Measurements from ENCODE around the gene E4F1.
"Not testable (repeated sequence)": the region's sequence is repeated elsewhere in the genome, so short reads cannot be mapped to it uniquely, and the experiment has no call there.

E4F1 gene

GRCh38 chr16:2189252-2189893 is 34.0 kb upstream of the E4F1 start:
- no peak for DNase-seq

DNA sequence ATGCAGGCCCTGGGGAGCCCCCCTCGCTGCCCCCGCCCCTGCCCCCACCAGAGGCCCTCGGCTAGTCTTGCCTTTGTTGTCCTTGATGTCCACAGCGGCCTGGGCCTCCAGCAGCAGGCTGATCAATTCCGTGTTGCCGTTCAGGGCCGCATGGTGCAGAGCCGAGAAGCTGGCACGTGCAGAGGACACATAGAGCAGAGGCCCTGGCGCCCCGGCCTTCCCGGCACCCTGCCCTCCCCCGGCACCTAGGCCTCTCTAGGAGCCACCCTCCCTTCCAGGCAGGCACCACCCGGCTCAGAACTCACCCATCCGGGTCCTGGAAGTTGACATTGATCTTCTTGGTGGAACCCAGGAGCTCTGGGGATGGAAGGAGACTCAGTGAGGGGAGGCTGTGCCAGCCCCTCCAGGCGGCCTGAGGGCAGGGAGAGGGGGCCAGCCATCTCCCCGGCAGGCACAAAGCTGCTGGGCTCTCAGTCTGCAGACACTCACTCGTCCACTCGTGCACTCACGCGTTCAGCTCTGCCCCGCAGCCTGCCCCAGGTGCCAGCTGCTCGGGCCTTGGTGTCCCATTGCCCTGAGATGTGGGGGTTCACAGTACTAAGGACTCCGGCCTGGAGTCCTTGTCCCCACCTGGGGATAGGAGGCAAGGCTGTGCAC is 33.3 kb upstream of the E4F1 start:
- no peak for DNase-seq

DNA sequence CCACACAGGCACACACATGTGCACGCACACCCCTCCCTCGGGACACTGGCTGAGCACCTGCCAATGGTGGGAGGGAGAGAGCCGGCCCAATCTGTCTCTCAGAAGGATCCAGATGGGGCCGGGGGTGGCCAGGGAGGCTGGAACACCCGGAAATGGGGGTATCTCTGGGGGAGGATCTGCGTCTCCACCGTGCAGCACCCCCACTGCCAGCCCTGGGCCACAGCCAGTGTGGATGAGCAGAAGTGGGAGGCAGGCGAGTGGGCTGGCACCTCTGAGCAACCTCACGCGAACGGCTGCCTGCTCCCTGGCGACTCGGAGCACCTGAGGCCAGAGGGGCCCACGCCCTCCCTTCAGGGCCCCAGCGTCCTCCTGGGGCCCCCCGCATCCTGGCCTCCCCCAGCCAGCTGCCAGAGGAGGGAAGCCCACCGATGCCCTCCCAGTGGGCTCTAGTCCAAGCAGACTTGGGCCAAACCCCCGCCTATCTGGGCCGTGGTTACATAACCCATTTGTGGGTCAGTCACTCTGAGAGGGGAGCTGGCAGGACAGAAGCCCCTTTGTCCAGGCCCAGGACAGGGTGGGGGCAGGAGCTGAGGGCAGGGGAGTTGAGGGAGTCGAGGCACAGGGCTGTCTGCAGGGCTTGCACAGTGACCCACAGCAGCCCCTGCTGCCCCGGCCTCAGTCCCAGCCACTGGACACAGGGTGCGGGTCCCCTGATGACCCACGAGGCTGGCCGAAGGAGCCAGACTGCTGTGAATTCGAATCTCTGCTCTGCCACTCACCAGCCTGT is 32.5 kb upstream of the E4F1 start:
- DNase-seq = no peak

DNA sequence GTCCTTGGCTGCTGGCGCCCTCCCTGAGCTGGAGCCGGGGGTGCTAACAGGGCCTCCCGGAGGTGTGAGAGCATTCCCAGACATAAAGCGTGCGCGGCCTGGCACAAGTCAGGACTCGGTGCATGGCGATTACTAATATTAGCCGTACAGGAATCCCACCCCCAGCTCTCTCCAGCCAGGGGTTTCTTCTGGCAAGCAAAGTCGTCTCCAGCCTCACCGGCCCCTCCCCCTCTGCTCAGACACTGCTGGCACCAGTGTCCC is 32.0 kb upstream of the E4F1 start:
- DNase-seq = no peak

- DNase-seq = no peak
Observed at GRCh38 chr16:2194166-2194834, 29.1 kb upstream of the E4F1 start.

- DNase-seq = peak; percentile 68
Observed at GRCh38 chr16:2194852-2195321, 28.5 kb upstream of the E4F1 start.

DNA sequence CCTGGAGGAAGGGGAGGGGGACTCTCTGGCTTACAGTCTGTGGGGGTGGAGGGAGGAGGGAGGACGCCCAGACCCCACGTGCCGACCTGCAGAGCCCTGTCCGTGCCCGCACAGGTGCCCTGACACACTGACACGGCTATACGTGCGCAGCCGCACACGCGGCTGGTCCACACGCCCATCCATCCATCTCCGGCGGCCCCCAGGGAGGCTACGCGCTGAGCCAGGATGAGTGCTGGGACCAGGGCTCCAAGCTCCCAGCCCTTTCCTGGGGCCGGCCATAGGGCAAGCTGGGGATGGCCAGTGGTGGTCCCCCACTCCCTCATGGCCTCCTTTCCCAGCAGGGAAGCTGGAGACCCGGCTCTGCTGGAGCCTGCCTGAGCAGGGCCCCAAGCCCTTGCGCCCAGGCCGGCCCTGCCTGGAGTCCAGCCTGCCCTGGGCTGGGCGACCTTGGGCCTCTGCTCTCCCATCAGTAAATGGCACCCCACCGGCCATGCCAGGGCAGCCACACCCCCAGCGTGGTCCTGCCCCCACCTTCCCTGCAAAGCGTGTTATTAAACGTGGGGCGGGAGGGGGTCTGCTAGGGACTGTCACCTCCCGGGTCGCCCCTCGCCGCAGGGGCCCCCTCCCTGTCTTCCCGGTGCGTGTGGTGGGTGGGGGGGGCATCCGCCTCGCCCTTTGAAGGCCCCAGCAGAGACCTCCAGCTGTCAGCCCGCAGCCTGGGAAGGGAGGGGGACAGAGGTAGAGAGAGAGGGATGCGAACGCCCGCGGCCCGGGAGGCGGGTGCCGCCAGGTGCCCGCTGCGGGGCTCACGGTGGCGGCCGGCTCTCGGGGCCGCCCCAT is 27.8 kb upstream of the E4F1 start:
- no peak for DNase-seq

DNA sequence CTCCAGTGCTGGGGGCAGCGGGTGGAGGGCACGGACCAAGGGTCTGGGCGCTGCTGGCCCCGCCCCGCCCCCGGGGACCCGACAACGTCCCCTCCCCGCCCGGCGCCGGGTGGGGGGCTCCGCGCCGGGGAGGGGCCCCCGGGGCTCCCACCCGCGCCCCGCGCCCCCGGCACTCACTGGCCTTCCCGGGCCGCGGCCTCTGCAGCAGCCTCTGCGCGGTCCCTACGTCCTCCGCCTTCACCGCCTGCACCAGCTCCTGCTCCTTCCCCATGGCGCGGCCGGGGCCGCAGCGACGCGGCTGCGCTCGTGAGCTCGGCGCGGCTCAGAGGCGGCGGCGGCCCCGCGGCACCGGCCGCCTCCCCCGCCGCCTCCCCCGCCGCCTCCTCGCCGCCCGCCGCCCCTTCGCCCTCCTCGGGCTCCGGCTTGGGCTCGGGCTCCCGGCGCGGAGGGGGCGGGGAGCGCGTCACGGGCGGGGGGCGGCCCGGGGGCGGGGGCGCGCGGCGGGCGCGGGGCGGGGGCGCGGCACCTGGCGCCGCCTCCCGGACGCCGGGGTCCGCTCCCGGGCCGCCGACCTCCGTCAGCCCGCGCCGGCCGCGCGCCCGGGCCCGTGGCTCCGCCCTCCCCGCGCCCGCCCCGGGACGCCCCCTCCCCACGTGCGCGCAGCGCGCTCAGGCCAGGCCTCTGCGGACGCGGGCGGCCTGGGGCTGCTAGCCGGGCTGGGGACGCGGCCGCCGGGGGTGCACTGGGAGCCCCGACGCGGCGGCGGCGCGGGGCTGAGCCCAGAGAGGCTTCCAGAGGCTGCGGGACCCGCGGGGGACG is 27.0 kb upstream of the E4F1 start, which contains the start of gene CASKIN1:
CASKIN1 (minus strand) TSS at position 444 of the 819 bp plus-strand sequence; CDS start at position 271, 173 bp downstream.
- no peak for DNase-seq

DNA sequence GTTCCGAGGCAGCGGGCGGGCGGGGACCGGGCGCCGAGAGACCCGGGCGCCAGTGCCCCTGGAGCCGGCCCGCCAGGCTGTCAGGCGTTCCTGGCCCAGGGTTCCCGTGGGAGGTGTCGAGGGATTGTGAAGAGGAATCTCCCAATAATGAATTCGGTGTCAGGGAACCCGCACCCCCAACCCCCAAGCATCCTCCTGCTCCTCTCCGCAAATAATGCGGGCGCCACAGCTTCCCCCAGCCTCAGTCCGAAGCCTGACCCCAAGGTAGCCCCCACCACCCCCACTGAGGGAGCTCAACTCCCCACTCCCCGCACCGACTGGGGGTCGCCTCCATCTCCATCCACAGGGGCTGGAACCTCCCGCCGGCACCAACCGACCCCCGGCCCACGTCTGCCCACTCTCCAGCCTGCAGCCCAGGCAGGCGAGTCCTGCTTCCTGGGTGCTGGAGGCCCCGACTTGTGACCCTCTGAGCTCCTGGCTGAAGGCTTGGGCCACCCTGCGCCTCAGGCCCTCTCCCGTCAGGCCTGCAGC is 26.3 kb upstream of the E4F1 start:
- no peak for DNase-seq

- DNase-seq = no peak
Observed at GRCh38 chr16:2197765-2198164, 25.6 kb upstream of the E4F1 start.

GRCh38 chr16:2198283-2198682 is 25.1 kb upstream of the E4F1 start:
- no peak for DNase-seq

DNA sequence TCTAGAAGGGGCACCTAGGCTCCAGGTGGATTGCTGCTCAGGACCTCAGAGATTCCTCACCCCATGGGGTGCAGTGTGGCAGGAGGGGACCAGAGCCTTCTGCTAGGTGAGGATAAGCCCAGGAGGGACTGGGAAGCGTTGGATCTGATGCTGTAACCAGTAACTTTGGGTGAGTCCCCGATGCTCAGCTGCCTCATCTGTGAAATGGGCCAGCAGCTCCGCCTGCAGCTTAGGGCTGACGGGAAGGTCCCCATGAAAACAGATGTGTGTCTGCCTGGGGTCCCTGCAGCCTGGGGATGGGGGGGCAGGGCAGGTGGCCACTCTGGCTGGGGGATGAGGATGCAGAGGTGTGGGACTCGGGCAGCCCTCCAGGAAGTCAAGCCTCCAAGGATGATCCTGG is 24.3 kb upstream of the E4F1 start:
- DNase-seq = no peak

- DNase-seq = no peak
Observed at GRCh38 chr16:2199621-2200139, 23.7 kb upstream of the E4F1 start.

DNA sequence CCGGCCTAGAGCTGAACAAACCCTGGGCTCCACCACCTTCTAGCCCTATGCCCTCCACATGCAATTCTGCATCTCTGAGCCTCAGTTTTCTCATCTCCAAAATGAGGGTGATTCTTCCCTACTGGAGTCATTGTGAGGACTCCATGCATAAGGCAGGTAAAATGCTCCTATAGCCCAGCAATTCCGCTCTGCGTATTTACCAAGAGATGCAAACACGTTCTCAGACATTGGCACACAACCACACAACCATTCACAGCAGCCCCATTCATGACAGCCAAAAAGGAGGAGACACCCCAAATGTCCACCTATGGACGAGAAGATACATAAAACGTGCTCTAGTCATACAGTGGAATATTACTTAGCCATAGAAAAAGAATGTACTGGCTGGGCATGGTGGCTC is 23.1 kb upstream of the E4F1 start:
- no peak for DNase-seq

GRCh38 chr16:2203119-2203688 is 20.2 kb upstream of the E4F1 start:
- not testable (repeated sequence) for DNase-seq

GRCh38 chr16:2204416-2205103 is 18.8 kb upstream of the E4F1 start:
- no peak for DNase-seq

DNA sequence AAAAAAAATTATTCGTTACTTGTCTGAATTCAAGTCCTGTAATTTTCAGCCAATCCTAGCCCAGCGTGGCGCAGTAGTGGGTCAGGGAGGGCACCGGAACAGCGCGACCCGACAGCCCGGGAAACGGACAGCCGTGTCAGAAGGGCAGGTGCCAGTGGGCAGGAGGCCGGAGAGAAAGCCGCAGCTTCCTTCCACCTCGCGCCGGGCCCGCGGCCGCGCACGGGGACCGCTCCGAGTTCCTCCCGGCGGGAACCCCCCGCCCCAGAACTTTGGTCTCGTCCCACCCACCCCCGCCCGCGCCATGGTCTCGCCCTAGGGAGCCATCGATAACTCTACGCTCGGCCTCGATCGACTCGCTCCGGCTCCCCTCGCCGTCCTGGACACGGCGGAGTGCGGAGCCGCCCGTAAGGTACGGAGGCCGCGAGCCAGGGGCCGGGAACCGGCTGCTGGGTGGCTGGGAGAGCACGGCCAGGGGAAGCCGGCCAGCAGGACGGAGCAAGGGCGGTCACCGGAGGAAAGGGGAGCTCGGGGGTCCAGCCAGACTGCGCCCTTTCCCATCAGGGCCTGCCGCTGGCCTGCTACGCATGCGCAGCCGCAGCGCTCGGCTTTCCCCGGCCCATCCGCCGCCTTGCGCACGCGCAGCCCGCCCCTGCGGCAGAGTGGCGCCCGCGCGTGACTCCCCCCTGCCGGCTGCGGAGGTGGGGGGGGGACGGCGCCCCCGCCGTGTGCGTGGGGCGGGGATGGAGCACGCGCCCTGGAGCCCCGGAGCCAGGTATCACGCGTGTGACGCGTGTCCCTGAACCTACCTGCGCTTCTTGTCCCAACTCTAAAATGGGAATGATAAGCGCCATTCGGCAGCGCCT is 18.1 kb upstream of the E4F1 start, which contains the start of gene MLST8:
MLST8 (plus strand) TSS at position 351 of the 863 bp plus-strand sequence. CDS start 632 bp downstream, outside the sequence.
- DNase-seq = peak; percentile 93

DNA sequence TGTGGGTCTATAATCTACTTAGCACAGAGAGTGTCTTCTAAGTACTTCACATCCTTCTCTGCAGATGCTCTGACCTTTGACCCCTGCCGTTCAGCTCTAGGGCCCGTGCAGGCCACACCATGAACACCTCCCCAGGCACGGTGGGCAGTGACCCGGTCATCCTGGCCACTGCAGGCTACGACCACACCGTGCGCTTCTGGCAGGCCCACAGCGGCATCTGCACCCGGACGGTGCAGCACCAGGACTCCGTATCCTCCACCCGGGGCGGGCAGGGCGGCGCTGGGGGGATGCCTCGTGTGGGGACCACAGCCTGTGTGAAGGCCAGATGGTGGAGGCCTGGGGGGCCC is 17.5 kb upstream of the E4F1 start:
- DNase-seq = no peak

DNA sequence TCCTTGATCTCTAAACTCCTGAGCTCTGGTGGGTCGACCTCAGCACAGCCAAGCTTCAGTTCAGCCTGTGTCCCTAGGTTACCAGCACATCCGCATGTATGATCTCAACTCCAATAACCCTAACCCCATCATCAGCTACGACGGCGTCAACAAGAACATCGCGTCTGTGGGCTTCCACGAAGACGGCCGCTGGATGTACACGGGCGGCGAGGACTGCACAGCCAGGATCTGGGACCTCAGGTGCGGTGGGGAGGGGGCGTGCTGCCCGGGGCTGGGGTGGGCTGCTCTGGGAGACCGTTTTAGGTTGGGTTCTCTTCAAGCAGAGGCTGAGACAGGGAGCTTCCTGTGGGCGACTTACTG is 17.0 kb upstream of the E4F1 start:
- DNase-seq = no peak
